Esophagus muscularis mucosa (tissue), 3 donors: ENCODE results near the gene CHRNA4.

ENCODE experiments used
- CTCF ChIP-seq, 3 experiments: fragments of 200-600 bp in 2 of 3; fragments of 450-650 bp in 1 of 3; sonication (generic) in 2 of 3; IDR thresholded peaks; one replicate each; pipeline ENCODE4 v1.5.1; 2017 to 2019; ENCODE audit warnings: antibody characterized with exemption in 3 of 3, mild to moderate bottlenecking in 2 of 3, moderate library complexity in 1 of 3
- EP300 ChIP-seq: sonication (generic); formaldehyde crosslinking; IDR thresholded peaks from one replicate; pipeline ENCODE4 v1.6.1; 2017; ENCODE audit warnings: antibody characterized with exemption

DNA sequence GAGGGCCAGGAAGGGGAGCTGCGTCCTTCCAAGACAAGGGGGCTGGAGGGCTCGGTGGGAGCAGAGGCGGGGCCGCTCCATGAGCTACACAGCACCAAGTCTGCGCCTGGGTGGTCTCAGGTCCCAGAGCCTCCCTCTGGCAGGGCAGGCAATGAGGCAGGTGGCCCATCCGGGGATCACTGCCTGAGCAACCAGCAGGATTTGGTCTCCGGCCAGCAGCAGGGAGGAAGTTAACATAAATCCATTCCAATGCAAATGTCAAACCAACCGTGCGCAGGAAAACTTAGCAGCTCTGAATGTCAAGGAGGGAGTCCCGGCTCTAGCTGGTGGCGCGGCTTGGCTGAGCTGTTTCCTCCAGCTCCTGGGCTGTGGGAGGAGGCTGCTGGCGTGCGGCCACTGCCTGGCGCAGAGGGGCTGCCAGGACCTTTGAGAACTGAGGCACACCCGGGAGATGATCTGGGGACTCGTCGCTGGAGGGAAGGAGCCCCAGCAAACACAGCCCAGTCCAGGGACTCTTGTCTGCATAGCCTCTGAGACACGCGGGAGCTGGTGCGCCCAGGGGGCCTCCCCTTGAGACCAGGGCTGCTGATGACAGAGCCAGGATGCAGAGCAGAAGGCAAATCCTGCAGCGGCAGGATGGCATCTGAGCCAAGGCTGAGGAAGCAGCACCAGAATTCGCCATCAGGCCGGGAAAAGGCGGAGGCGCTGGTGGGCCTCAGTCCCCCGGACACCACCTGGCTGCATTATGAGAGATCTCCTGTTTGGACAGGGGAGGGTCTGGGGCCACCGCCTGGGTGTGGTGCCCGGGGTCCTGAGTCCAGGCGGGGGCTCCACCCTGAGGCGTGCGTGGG is 33.1 kb upstream of the CHRNA4 start:
- no peak for TF ChIP-seq CTCF (IDR thresholded peaks at IDR 0.05)
- no peak for TF ChIP-seq EP300
